HepG2 (cell line): ENCODE results near the gene SH3GL2. TPM values are rescaled to one million over a fixed set of nuclear protein-coding genes. Genes with fewer than 3 reads are reported as not detected.

Experiments used
- ATAC-seq: fragments of 200-7000 bp; cut with Tn5 transposase; 3 replicates; pipeline ENCODE4 v1.9.1; 2020; ENCODE audit warnings: mild to moderate bottlenecking, moderate library complexity
- BruUV-seq: library from RNA; stranded (reverse); fragments of 400-500 nt; replicated peaks from 2 replicates; lab custom pipeline; 2021; lab: Mats Ljungman, UMichigan
- CTCF ChIA-PET: fragments of 300-600 bp; formaldehyde crosslinking; extraction: SDS; loops from one replicate; lab custom pipeline; 2021; ENCODE audit warnings: low total read pairs, inconsistent platforms, low intra/inter-chr PET ratio; lab: Yijun Ruan, JAX
- POLR2A ChIA-PET: fragments of 350-600 bp; sonication (Branson Sonifier 250); formaldehyde crosslinking; loops from one replicate; lab custom pipeline; 2020; ENCODE audit warnings: antibody characterized with exemption, inconsistent platforms; lab: Yijun Ruan, JAX
- DNase-seq: peaks from one replicate; pipeline ENCODE4 v3.0.0-alpha.2; 2015; ENCODE audit warnings: low spot score
- FAIRE-seq: peaks from 3 replicates; lab custom pipeline; 2011; peaks lifted over from hg19 to GRCh38; lab: Jason Lieb, UNC
- H2AFZ ChIP-seq: one replicate; pipeline ENCODE4 v1.6.1; 2011; ENCODE audit warnings: low read length, inconsistent platforms
- H3K27ac ChIP-seq: fragments of 300-600 bp; 3 replicates; pipeline ENCODE4 v1.8.0; 2011; ENCODE audit warnings: mixed run types, mild to moderate bottlenecking, mixed read lengths, low read length, inconsistent platforms; ENCODE audit not compliant: insufficient read depth; ENCODE audit errors: extremely low read length
- H3K27me3 ChIP-seq, 2 experiments: fragments of 200-600 bp in 1 of 2; 2 replicates in 1 of 2; 3 replicates in 1 of 2; pipeline versions ENCODE4 v1.6.0 to v1.8.0; 2011; ENCODE audit warnings: low read length in 2 of 2, mild to moderate bottlenecking in 2 of 2, moderate library complexity in 2 of 2, inconsistent platforms in 1 of 2; ENCODE audit not compliant: insufficient read depth in 2 of 2, control insufficient read depth in 1 of 2
- H3K36me3 ChIP-seq, 2 experiments: fragments of 200-600 bp in 1 of 2; replicated peaks in 1 of 2; 2 replicates in 1 of 2; 3 replicates in 1 of 2; pipeline versions ENCODE4 v1.5.1 to v1.8.0; 2011; ENCODE audit warnings: low read length in 2 of 2, inconsistent platforms in 1 of 2; ENCODE audit not compliant: insufficient read depth in 2 of 2, control insufficient read depth in 1 of 2
- H3K4me1 ChIP-seq: 2 replicates; pipeline ENCODE4 v1.5.1; 2012; ENCODE audit warnings: low read length, inconsistent platforms; ENCODE audit not compliant: insufficient read depth
- H3K4me2 ChIP-seq: 2 replicates; pipeline ENCODE4 v1.6.0; 2011; ENCODE audit warnings: low read depth, low read length, inconsistent platforms
- H3K4me3 ChIP-seq, 3 experiments: fragments of 200-600 bp in 1 of 3; sonication (generic), shearing (Covaris generic) in 1 of 3; replicated peaks in 1 of 3; 2 replicates each; pipeline ENCODE4 v1.5.1; 2011 to 2016; ENCODE audit warnings: low read length in 3 of 3, inconsistent platforms in 2 of 3, low read depth in 2 of 3, mild to moderate bottlenecking in 2 of 3, control low read depth in 1 of 3, mixed read lengths in 1 of 3; ENCODE audit not compliant: insufficient read depth in 1 of 3
- H3K79me2 ChIP-seq: one replicate; pipeline ENCODE4 v1.6.1; 2011; ENCODE audit warnings: low read length, inconsistent platforms; ENCODE audit not compliant: insufficient read depth
- H3K9ac ChIP-seq: 2 replicates; pipeline ENCODE4 v1.6.0; 2011; ENCODE audit warnings: mild to moderate bottlenecking, low read depth, low read length, inconsistent platforms; ENCODE audit not compliant: insufficient read depth
- H3K9me3 ChIP-seq: 2 replicates; pipeline ENCODE4 v1.5.1; 2012; ENCODE audit warnings: mild to moderate bottlenecking, low read length
- H4K20me1 ChIP-seq: 2 replicates; pipeline ENCODE4 v1.6.0; 2011; ENCODE audit warnings: inconsistent platforms, mild to moderate bottlenecking, low read length, moderate library complexity; ENCODE audit not compliant: insufficient read depth
- CTCF ChIP-seq: sonication (generic); formaldehyde crosslinking; IDR thresholded peaks from 2 replicates; pipeline ENCODE4 v1.5.0; 2020; ENCODE audit warnings: mild to moderate bottlenecking, missing genetic modification reagents, moderate library complexity
- HDAC1 ChIP-seq: sonication (generic); formaldehyde crosslinking; IDR thresholded peaks from 2 replicates; pipeline ENCODE4 v1.5.1; 2020; ENCODE audit warnings: mild to moderate bottlenecking, missing genetic modification reagents
- HNF1A ChIP-seq, 2 experiments: sonication (generic) in 1 of 2; formaldehyde crosslinking in 1 of 2; IDR thresholded peaks; 2 replicates each; pipeline versions ENCODE4 v1.4.0 to v1.6.1; 2016 to 2020; ENCODE audit warnings: borderline replicate concordance in 1 of 2, low read depth in 1 of 2, mild to moderate bottlenecking in 1 of 2, missing genetic modification reagents in 1 of 2
- MAFF ChIP-seq: IDR thresholded peaks from 2 replicates; pipeline ENCODE4 v1.6.1; 2011; ENCODE audit warnings: low read depth, low read length, improper control_type of control experiment
- MAFK ChIP-seq, 2 experiments: IDR thresholded peaks in 1 of 2; conservative IDR thresholded peaks in 1 of 2; 2 replicates each; pipeline ENCODE4 v1.6.1; 2011; ENCODE audit warnings: improper control_type of control experiment in 2 of 2, low read length in 2 of 2
- PAX8 ChIP-seq: sonication (generic); formaldehyde crosslinking; IDR thresholded peaks from 2 replicates; pipeline ENCODE4 v1.8.0; 2022; ENCODE audit warnings: mild to moderate bottlenecking, missing genetic modification reagents, borderline replicate concordance
- THAP7 ChIP-seq: sonication (generic); formaldehyde crosslinking; IDR thresholded peaks from 2 replicates; pipeline ENCODE4 v1.8.1; 2023; ENCODE audit warnings: mild to moderate bottlenecking, missing genetic modification reagents
- YY1 ChIP-seq: IDR thresholded peaks from 2 replicates; pipeline ENCODE4 v1.6.1; 2011; ENCODE audit warnings: low read length, low read depth, moderate library complexity, mild to moderate bottlenecking; ENCODE audit not compliant: insufficient read depth, insufficient replicate concordance
- WGBS: methylation state at CpG from one replicate; pipeline ENCODE4 v1.1.6; 2017; ENCODE audit warnings: low lambda C conversion rate; 5-methylcytosine and 5-hydroxymethylcytosine counted together
- in situ Hi-C: cut with HindIII; loops from 2 replicates; pipeline ENCODE4 v1.10.0; 2017; ENCODE audit warnings: low pct_unique_long_range_greater_than_20kb; ENCODE audit not compliant: extremely low pct_ligation_motif_present
- intact Hi-C: fragments of 100-400 bp; cut with micrococcal nuclease; formaldehyde crosslinking; loops from one replicate; pipeline ENCODE4 v1.10.0; 2022; ENCODE audit not compliant: unreplicated experiment
- polyA plus RNA-seq, 8 experiments: library from polyadenylated mRNA; depleted of rRNA in 3 of 8; stranded (reverse) in 7 of 8; unstranded in 1 of 8; fragments of >200 nt; fragmentation: Illumina TruSeq in 4 of 8; extraction: Trizol in 4 of 8; gene quantifications; 2 replicates each; pipeline versions ENCODE4 v1.2.1 to v1.2.3, GENCODE V29; 2011 to 2016; ENCODE audit warnings: low read depth in 4 of 8, missing spikeins in 1 of 8, mixed read lengths in 1 of 8; ENCODE audit not compliant: insufficient read depth in 1 of 8
- total RNA-seq, 5 experiments: library from RNA; depleted of rRNA; stranded (reverse); fragments of >200 nt; fragmentation: Illumina TruSeq; extraction: Trizol; gene quantifications; 2 replicates each; pipeline ENCODE4 v1.2.3, GENCODE V29; 2016; ENCODE audit warnings: low read depth in 1 of 5

Gene SH3GL2
- total and polyA plus RNA-seq, 2 of the 13 experiments (the other 11 are each of a cell fraction or from before 2014, with no cell fraction given) = 0.04 TPM; not detected in 1

- TF ChIP-seq MAFF = peak; percentile 67
- TF ChIP-seq YY1 = no peak
- TF ChIP-seq MAFK (conservative IDR thresholded peaks at IDR 0.05 in 1 of 2, IDR thresholded peaks at IDR 0.05 in 1 of 2; ENCODE audit: low read length in 2 of 2) = peak; percentile 74 to 81
- intact Hi-C loops = no loop called here
- H2AFZ ChIP-seq = no peak overlapping the region
- H3K79me2 ChIP-seq = no peaks in the 10 kb centered on the region
- DNase-seq (no peak), FAIRE-seq (no peak), ATAC-seq (no peak)
- no peak overlapping the region for H3K27ac ChIP-seq
- no peaks in the 10 kb centered on the region for H4K20me1 ChIP-seq
- no peaks in the 10 kb centered on the region for H3K36me3 ChIP-seq
- ChIA-PET CTCF (no interaction called here), POLR2A (no interaction called here)
- no TSS peak for BruUV-seq
- peaks cover 0 to 4% of the 10 kb centered on the region in 2 experiments; a peak in 1 of 5 replicates for H3K27me3 ChIP-seq
- no peaks in the 10 kb centered on the region for H3K9me3 ChIP-seq
- no peak overlapping the region for H3K9ac ChIP-seq
- WGBS = 2% methylated on average over 6 of the region's 6 CpGs
- no peak overlapping the region for H3K4me2 ChIP-seq
- in situ Hi-C loops = no loop called here
- no peak overlapping the region for H3K4me3 ChIP-seq
- no peaks in the 10 kb centered on the region for H3K4me1 ChIP-seq
Observed at GRCh38 chr9:17789316-17789715, 210.4 kb downstream of the SH3GL2 start.

GRCh38 chr9:17793713-17794622, 215.1 kb downstream of the SH3GL2 start:
- peak; percentile 27 for DNase-seq
- WGBS = 13% methylated on average over 14 of the region's 14 CpGs
- Histone ChIP-seq H3K27me3 (no peaks in the 10 kb centered on the region), H3K27ac (no peak overlapping the region), H3K4me3 (no peak overlapping the region), H4K20me1 (no peaks in the 10 kb centered on the region), H2AFZ (no peak overlapping the region), H3K36me3 (no peaks in the 10 kb centered on the region), H3K9me3 (no peaks in the 10 kb centered on the region), H3K9ac (no peak overlapping the region), H3K4me2 (no peak overlapping the region), H3K79me2 (no peaks in the 10 kb centered on the region), H3K4me1 (no peaks in the 10 kb centered on the region)
- ChIA-PET CTCF (no interaction called here), POLR2A (no interaction called here)
- in situ Hi-C loops = no loop called here
- peak; percentile 97 for ATAC-seq
- FAIRE-seq = no peak
- intact Hi-C loops = loop anchor here (1.0 kb wide), 1 partner anchor 419 kb away; no protein-coding TSS in a partner anchor
- BruUV-seq = no TSS peak
- no peak for TF ChIP-seq HNF1A (IDR thresholded peaks at IDR 0.05; ENCODE audit: low read depth)
- no peak for TF ChIP-seq HNF1A (CRISPR knock-in tag; IDR thresholded peaks at IDR 0.05; ENCODE audit: borderline replicate concordance)
- no peak for TF ChIP-seq HDAC1
- TF ChIP-seq THAP7 = no peak
- TF ChIP-seq PAX8 = no peak
- peak; percentile 28; the same call in 1 of the 2 replicates for TF ChIP-seq CTCF
